NCI-H524 treated with DMSO at 0.1 percent for 48 hours (cell line): ENCODE measurements around the gene ACTR5.
A peak's percentile ranks its signal among the peaks of the same experiment; 100 is the strongest.

Experiments used
- DNase-seq: peaks from one replicate; lab custom pipeline; 2025; lab: John Stamatoyannopoulos, UW

The ACTR5 gene

DNA sequence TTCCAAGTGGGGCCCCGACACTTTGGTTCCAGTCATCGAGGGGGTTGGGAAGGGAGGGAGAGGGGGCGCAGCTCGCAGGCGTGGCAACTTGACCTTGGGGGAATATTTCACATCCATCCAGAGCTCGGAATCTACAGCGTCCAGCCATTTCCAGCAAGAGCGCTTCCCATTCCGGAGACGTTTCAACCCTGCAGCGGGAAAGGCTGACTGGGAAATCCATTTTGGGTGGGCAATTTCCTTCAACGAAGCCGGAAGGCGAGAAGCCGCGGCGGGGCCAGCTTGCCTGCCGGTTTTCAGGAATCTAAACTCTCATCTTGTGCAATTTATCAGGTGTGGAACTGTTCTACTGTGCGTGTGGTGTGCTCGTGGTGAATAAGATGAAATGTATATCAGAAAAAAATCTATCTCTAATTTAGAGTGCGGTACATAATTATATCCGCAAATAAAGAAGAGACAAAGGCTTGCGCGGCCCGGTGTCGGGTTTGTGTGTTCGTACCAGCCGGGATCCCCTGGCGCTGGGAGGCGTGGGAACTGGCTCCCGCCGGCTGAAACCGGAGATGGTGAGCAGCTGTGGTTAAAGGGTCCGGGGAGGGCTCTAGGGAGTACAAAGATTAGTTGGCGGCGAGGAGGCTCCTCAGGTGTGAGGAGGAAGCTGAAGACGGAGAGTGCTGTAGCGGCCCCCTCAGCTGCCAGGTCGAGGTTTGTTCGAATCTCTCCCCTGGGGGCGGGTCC lies 19.2 kb upstream of the ACTR5 start:
- peak; percentile 85 for DNase-seq

DNA sequence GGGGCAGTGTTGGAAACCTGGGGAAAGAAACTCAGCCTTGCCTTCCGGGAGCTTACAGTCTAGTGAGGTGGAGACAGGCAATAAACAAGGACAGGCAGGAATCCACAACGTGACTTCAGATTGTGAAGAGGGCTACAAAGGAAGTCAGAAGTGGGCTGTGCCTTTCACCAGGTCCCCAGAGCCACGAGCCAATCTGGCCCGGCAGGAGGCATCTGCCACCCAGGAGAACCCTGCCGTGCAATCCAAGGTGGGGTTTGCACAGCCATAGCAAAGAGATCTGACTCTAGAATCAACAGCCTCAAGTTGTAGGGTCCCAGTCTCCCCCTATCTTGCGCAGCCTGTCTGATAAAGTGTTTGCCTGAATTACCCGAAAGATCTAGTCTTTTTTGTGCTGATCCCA lies 18.5 kb upstream of the ACTR5 start:
- peak; percentile 11 for DNase-seq

DNA sequence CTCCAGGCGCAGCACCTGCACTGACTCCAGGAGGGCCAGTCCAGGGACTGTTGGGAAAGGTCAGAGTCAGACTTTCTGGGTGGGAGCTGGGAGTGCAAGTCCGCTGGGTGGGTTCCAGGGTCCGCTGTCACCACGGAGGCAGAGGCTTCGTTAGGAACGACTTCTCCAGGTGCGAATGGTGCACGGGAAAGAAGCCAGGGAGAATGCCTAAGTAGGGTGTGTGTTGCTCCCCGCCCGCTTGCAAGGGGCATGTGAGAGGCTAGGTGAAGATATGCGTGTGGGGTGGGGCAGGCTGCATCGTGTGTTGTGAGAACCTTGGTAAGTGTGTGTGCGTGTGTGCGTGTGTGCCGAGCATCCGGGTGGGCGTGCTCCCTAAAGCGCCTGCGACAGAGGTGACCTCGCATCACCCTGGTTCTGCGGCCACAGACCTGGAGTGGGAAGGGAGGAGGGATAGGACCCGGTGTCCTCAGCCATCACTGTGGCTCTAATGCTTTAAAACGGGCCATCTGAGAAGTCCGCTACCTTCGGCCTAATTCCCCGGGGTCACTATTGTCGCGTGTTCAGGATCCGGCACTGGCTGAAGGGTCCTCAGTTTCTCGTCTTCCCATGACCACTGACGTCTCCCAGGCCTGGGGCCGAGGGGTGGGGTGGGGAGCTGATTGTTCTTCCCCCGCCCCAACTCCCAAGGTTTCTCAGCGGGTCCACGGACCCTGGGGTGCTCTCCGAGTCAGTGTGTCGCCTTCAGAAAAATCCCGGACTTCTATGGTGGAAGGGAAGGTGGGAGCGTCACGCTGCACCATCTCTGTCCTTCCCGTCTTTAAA lies 17.9 kb upstream of the ACTR5 start:
- no peak for DNase-seq

DNA sequence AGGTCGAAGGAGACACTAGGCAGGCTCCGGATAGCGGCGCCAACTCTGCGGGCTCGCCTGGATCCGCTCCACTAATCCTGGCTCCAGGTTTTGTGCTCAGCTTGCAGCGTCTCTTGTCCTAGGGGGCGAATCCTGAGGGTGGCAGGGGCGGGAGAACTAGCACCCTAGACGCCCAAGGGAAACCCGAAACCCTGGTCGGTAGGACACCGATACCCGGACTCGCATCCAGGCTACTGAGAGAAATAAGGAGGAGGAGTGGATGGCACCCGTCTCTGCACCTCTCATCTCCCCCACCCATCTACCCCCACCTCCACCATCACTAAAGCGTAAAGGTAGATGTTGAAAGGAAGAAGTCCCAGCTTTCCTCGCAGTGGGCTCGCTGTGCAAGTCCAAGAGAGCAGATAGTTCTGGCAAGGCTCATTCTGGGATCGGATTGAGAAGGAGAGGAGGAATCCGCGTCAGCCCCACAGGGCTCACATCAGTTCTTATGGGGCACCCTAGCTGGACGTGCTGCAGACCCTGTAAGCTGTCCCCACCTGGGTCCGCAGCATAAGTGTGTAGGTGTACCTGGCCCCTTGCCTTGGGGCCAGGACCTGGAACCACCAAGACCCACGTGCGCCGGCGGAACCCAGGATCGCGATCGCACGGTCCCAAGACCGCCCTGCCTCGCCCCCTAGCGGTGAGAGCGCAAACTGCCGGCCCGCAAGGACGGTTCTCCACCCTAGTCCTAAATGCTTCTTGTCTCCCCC lies 17.1 kb upstream of the ACTR5 start:
- peak; percentile 67 for DNase-seq

DNA sequence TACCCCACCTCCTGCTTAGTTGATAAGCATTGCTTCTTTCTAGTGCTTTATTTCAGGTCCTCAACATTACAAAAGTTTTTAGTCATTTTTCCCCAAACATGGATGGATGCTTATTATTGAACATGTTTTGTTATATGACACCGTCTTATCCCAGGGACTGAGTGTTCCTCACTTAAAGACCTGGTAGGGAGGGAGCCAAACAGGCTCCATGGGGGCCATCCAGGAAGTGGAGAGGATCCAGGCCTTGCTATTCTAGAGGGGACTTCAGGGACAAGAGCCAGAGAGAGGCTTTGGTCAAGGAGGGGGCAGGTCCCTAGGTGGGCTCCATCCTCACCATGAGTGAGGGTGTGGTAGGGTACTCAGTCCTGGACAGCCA lies 16.5 kb upstream of the ACTR5 start:
- DNase-seq: no peak

DNA sequence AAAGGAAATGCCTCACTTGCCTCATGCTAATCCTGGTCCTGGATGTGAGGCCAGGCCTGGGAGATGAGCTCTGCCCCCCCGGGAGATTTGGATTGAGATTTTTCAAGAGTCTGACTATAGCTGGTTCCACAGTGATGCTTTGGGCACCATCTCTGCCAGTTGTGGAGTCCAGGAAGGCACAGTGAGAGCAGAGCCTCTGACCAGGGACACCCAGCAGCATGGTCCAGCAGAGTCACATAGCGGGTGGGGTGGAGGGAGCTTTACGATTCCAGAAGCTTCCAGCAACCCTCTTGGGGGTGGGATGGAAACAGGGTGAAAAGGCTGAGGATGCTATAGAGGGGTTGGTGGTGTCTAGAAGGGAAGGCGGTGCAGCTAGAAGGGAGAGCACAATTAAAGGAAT lies 15.3 kb upstream of the ACTR5 start:
- no peak for DNase-seq

DNA sequence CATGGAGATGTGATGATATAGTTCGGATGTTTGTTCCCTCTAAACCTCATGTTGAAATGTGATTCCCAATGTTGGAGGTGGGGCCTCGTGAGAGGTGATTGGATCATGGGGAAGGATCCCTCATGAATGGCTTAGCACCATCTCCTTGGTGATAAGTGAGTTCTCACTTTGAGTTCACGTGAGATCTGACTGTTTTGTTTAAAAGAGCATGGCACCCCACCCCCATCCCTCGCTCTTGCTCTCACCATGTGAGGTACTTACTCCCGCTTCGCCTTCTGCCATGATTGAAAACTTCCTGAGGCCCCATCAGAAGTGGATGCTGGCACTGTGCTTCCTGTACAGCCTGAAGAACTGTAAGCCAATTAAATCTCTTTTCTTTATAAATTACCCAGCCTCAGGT lies 13.1 kb upstream of the ACTR5 start:
- DNase-seq: no peak

DNA sequence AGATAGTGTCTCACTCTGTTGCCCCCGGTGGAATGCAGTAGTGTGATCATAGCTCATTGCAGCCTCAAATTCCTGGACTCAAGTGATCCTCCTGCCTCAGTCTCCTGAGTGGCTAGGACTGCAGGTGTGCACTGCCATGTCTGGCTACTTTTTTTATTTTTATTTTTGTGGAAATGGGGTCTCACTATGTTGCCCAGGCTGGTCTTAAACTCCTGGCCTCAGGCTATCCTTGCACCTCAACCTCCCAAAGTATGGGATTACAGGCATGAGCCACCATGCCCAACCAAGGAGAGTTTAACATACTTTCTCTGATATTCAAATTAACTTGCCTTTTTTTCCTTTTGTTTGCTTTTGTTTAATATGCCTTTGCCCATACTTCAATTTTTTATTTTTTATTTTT lies 10.4 kb upstream of the ACTR5 start:
- no peak for DNase-seq

DNA sequence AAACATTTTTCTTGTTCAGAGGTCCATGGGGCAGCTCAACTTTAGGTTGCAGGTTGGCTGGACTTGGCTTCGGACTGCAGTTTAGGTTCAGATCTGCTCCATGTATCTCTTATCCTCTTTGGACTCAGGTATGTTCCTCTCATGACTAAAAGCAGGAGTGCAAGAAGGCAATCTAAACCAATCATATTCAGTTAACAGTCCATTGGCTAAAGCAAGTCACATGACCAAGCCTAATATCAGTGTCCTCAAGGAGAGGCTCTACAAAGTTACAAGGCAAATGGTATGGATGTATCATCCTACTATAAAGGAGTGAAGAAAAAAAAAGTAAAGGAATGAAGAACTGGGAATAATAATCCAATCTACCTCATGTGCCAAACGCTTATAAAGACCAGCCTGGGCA lies 2.5 kb upstream of the ACTR5 start:
- no peak for DNase-seq

DNA sequence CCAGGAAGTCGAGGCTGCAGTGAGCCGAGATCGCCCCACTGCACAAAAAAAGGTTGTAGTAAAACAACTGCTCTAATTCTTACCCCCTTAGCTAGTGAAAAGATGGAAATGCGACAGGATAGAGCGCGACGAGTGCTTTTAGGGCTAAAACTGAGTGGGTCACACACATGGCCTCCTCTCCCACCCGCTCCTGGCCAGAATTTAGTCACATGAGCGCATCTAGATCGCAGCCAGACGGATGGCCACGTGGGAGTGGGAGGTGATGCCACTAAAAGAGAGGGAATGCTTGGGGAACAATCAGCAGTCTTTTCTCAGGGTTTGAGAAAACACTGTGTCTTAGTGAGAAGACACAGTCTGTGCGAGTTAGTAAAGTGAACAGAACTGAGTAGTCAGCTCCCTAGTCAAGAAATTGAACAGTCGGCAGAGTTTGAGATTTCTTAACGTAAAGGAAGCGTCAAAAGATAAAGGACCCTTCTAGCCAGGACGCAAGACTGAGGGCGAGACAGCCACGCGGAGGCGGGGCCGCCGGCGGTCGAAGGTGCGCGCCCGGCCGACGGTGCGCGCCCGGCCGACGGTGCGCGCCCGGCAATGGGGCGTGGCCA lies 664 bp upstream of the ACTR5 start:
- DNase-seq: no peak

DNA sequence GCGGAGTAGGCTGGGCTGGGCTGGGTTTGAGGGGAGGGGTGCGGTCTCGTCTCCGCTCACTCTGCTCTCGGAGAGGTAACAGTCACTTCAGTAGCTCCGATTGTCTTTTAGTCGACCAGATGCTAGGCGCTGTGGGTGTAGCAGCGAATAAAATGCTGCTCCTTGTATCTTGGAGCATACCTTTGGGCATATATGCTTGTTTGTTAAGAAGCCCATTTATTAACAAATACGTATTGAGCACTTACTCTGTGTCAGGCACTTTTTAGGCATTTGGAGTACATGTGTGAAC lies 545 bp downstream of the ACTR5 start:
- no peak for DNase-seq

DNA sequence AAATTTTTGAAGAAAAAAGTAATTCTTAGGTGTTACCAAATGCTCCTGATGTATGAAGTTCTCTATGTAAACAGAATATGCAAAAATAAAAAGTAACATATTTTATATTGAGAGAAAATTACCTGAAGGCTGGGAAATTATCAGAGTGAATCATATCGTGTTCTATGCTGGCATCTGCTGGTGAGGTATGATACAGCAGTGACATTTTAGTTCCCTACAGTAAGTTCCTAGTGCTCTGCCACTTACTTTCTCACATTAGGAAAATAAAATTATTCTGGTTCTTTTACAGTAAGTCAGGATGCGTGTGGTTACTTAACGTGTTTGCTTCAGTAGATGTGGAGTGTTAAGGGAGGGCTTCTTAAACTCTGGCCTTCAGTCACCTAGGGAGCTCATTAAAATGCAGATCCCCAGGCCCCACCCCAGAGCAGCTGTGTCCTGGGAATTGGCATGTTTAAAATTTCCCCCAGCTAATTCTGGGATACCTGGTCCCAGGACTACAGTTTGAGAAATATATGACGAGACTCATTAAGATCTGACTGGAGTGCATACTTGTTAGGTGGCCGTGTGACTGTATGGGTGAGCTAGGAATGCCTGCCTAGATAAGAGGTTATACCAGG lies 3.2 kb downstream of the ACTR5 start:
- DNase-seq: peak; percentile 10

DNA sequence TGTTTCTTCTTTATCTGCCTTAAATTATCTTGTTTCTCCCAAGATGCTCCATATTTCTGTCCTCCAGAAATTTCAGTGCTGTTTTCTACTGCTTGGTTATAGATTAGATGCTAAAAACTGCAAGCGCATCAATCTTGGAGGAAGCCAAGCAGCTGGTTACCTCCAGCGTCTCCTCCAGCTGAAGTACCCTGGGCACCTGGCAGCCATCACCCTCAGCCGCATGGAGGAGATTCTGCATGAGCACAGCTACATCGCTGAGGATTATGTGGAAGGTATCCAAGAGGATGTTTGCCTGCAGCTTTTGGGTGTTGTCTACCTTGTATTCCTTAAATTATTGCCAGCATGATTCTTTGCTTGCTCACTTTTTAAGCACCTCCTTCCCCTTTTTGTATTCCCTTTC lies 3.8 kb downstream of the ACTR5 start:
- no peak for DNase-seq

DNA sequence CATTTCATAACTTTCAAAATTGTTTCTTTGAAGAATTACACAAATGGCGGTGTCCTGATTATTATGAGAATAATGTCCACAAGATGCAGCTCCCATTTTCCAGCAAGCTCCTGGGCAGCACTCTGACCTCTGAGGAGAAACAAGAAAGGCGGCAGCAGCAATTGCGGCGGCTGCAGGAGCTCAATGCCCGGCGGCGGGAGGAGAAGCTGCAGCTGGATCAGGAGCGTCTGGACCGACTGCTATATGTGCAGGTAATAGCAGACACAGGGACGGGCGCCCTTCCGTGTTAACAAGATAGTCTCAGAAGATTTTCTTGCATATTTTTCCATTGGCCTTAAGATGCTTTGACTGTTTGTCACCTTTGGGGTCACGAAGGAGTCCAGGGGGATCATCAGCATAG lies 6.7 kb downstream of the ACTR5 start:
- no peak for DNase-seq

DNA sequence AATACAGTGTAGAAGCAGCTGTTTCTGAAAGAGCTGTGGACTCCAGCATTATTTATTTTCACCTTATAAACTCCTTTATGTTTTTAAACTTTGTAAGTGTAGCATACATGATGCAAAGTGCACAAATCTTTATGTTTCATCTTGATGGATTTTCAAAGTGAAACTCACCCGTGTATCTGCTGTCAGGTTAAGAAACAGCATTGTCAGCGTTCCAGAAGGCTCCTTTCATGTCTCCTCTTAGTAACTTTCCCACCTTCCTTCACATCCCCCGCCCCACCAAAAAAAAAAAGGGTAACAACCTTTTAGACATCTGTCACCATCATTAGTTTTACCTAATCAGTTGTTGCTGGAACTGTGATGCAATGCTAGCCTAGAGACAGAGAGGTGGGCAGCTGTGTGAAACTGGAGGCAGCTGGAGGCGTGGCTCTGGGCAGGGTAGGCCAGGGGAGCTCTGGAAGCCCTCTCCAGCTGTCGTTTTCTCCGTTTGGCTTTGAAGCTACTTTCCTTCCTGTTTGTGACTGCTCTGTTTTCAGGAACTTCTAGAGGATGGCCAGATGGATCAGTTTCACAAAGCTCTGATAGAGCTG lies 7.2 kb downstream of the ACTR5 start:
- peak; percentile 37 for DNase-seq

DNA sequence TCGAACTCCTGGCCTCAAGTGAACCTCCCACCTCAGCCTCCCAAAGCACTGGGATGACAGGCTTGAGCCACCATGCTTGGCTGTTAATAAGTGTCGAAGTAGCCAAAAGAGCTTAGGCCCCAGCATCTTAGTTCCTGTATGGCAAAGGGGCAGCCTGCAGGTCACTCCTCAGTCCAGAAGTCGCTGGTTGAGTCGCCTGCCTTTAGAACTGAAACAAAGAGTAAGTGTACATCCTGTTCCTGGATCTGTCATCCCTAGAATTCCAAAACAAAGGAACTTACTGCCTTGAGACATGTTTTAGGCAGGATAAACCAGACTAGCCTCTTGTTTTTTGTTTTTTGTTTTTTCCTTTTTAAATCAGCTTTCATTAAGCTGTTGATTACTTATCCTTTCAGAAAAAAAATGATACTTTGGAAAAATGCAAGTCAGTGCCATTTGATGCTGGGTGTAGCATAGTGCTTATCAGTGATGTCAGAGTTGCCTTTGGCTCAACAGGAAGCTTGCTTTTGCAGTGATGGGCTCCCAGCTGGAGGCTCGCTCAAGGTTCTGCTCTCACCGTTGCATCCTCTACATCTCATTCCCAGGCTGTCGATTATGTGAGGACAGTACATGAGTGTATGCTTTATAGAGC lies 9.0 kb downstream of the ACTR5 start:
- DNase-seq: no peak

DNA sequence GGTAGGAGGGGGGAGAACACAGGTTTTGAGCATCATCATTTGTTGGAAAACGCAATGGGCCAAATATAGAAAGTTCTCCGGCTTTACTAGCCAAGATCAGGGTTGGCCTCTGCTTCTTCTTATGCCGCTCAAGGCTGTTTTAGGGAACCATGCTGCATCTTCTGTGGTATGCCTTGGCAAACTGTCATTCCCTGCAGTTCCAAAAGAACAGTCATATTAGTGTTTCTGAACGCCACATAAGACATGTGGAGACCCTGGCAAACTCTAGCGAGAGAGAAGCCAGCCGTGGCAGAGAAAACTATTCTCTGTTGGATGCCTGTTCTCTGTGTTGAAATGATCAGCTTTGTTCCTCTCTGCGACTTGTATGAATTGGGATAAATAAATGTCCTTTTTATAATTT lies 10.8 kb downstream of the ACTR5 start:
- DNase-seq: no peak

DNA sequence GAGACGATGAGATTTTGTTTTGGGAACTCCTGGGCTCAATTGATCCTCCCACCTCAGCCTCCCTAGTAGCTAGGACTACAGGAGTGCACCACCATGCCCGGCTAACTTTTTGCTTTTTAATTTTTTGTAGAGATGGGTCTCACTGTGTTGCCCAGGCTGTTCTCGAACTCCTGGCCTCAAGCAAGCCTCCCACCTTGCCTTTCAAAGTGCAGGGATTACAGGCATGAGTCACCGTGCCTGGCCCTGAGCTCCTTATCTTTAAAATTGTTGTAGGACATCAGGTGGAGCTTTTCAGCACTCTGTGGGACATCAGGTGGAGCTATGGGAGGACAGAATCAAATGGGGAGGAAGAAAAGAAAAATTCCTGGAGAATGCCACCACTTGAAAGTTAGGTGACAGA lies 12.7 kb downstream of the ACTR5 start:
- DNase-seq: no peak

DNA sequence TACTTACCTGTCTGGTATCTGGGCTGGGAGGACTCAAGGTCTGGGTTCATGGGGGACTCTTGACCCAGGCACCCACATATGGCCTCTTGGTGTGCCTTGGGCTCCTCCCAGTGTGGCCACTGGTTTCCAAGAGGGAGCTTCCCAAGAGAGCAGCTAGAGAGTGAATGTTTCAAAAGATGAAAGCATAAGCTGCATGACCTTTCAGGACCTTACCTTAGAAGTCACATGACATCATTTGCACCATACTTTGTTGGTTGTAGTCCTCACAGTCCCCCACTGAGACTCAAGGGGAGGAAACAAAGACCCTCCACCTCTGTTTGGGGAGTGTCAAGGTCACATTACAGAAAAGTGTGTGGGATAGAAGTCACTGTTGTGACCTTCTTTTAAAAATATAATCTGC lies 13.9 kb downstream of the ACTR5 start:
- no peak for DNase-seq

DNA sequence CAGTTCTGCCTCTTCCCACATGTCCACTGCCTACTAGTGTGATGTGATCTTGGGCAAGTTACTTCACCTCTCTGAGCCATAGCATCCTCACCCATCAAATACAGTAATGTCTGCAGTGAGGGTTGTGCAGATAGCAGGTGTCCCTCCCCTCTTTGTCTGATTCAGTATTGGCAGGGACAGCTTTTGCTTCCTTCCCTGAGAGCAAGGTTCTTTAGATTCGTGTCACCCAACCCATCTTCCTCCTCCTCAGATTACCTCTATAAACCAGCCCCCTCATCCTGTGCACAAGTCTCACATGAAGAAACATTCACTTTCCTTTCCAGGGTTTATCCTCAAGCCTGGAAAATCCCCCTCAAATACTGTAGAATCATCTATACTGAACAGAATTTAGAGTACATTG lies 15.4 kb downstream of the ACTR5 start:
- no peak for DNase-seq

DNA sequence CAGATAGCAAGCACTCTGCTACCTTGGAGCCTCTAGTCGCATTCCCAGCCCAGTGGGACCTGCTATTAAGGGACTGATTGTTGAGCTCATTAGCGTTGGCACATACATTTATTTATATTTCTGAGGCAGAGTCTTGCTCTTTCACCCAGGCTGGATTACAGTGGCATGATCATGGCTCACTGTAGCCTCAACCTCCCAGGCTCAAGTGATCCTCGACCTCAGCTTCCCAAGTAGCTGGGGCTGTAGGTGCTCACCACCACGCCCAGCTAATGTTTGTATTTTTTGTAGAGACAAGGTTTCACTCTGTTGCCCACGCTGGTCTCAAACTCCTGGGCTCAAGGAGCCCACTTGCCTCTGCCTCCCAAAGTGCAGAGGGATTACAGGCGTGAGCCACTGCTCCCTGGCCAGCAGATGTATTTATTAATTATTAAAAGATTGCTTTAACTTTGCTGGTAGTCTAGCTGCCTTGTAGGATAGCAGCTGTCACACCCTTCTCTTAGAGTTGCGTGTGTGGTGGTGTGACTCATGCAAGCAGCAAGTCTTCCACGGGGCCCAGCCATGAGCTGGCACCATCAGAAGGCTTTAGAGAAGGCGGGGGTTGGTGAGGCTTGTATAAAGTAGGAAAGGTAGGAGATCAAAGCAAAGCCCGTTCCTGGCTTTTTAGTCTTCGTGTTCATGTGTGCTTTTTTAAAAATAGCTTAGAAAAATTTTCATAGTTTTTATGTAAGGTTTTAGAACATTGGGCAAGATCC lies 16.5 kb downstream of the ACTR5 start:
- DNase-seq: no peak
